HG02763 (cell line): ENCODE measurements around the gene SCN11A.

Source experiments
- ATAC-seq: cut with Tn5 transposase; IDR thresholded peaks from one replicate; pipeline ENCODE4 v1.9.1; 2021; ENCODE audit warnings: mild to moderate bottlenecking, moderate library complexity; ENCODE audit not compliant: unreplicated experiment

Gene SCN11A

GRCh38 chr3:39011191-39011736 lies 40.5 kb downstream of the SCN11A start:
- ATAC-seq, result no peak

GRCh38 chr3:39005295-39005694 lies 46.4 kb downstream of the SCN11A start:
- no peak for ATAC-seq
